Gastrocnemius medialis (tissue), 4 donors: ENCODE results near the gene CCT7.

Experiments
- POLR2A ChIP-seq, 2 donors: fragments of 450-650 bp; IDR thresholded peaks; one replicate each; pipeline ENCODE4 v1.6.1; 2017; ENCODE audit warnings: antibody characterized with exemption in 2 of 2, mild to moderate bottlenecking in 2 of 2, moderate library complexity in 2 of 2
- TF ChIP-seq, protein P1 (sequence below), 5 experiments: fragments of 450-650 bp in 3 of 5; fragments of 200-600 bp in 2 of 5; sonication (generic) in 2 of 5; IDR thresholded peaks in 4 of 5; conservative IDR thresholded peaks in 1 of 5; 1 replicate in 4 of 5; 2 replicates in 1 of 5; pipeline ENCODE4 v1.5.1; 2016 to 2019; ENCODE audit warnings: antibody characterized with exemption in 5 of 5, mild to moderate bottlenecking in 3 of 5, moderate library complexity in 3 of 5

DNA sequence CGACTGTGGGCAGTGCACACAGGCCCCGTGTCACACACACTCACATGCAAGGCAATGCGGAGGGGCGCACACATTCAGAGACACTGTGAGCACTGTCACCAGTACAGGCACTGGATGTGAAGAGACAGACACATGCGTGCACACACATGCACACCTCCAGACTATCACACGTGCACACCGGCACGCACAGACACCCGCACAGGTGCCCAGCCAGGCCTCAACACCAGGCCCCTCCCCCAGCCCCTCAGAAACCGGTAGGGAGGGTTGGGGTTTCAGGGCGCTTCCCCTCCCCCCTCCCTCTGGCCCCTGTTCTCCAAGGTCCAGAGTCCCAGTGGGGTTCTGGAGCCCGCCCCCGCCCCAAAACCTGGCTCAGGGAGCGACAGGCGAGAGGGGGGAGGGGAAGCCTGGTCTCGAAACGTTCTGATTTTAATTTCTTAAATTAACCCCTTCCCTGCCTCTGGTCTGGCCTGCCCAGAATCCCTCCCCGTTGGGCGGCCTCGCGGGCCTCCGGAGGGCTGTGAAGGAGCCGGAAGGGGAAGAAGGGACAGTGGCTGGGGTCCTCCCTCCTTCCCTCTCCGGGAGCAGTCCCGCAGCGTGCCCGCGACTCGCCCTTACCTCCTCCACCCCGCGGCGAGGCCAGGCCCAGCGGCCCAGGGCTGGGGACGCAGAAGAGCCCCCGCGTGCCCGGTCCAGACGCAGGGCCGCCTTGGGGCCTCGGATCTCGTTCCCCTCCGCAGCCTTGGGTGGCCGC lies 49.6 kb downstream of the CCT7 start:
- TF ChIP-seq POLR2A (IDR thresholded peaks at IDR 0.05), result no peak
- TF ChIP-seq, protein P1, sequence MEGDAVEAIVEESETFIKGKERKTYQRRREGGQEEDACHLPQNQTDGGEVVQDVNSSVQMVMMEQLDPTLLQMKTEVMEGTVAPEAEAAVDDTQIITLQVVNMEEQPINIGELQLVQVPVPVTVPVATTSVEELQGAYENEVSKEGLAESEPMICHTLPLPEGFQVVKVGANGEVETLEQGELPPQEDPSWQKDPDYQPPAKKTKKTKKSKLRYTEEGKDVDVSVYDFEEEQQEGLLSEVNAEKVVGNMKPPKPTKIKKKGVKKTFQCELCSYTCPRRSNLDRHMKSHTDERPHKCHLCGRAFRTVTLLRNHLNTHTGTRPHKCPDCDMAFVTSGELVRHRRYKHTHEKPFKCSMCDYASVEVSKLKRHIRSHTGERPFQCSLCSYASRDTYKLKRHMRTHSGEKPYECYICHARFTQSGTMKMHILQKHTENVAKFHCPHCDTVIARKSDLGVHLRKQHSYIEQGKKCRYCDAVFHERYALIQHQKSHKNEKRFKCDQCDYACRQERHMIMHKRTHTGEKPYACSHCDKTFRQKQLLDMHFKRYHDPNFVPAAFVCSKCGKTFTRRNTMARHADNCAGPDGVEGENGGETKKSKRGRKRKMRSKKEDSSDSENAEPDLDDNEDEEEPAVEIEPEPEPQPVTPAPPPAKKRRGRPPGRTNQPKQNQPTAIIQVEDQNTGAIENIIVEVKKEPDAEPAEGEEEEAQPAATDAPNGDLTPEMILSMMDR (IDR thresholded peaks at IDR 0.05 in 4 of 5, conservative IDR thresholded peaks at IDR 0.05 in 1 of 5), result no peak
